Type B pancreatic cell (in vitro differentiated cells): ENCODE measurements around the gene CDH12. TPM values are rescaled to one million over a fixed set of nuclear protein-coding genes. Genes with fewer than 3 reads are reported as not detected.
"Not testable (repeated sequence)": the region's sequence is repeated elsewhere in the genome, so short reads cannot be mapped to it uniquely, and the experiment has no call there.

ENCODE experiments used
- DNase-seq: peaks from one replicate; pipeline ENCODE4 v3.0.0; 2021; ENCODE audit warnings: mixed read lengths; ENCODE audit not compliant: unreplicated experiment; ENCODE audit errors: extremely low spot score
- H3K27ac Mint-ChIP-seq: 2 replicates; pipeline ENCODE4 v1.8.0; 2021; ENCODE audit warnings: mild to moderate bottlenecking, mixed read lengths
- H3K27me3 Mint-ChIP-seq: 2 replicates; pipeline ENCODE4 v1.8.0; 2021; ENCODE audit warnings: mixed read lengths
- H3K36me3 Mint-ChIP-seq: 2 replicates; pipeline ENCODE4 v1.8.0; 2021; ENCODE audit warnings: mixed read lengths
- H3K4me1 Mint-ChIP-seq: one replicate; pipeline ENCODE4 v1.8.0; 2021; ENCODE audit warnings: mixed read lengths; ENCODE audit not compliant: unreplicated experiment
- H3K4me3 Mint-ChIP-seq: 2 replicates; pipeline ENCODE4 v1.8.0; 2021; ENCODE audit warnings: mild to moderate bottlenecking, mixed read lengths
- H3K9me3 Mint-ChIP-seq: 2 replicates; pipeline ENCODE4 v1.8.0; 2021; ENCODE audit warnings: mixed read lengths
- total RNA-seq: library from RNA; stranded (reverse); gene quantifications from 2 replicates; pipeline ENCODE4 v1.2.1, GENCODE V29; 2021; ENCODE audit warnings: low replicate concordance
- TF ChIP-seq, protein P1 (sequence below): fragments of 200-600 bp; sonication (generic); conservative IDR thresholded peaks from 2 replicates; pipeline ENCODE4 v1.5.0; 2021; ENCODE audit warnings: antibody characterized with exemption, mild to moderate bottlenecking

CDH12 gene
- total RNA-seq, 1 donor from 2014 or later = 10.2 TPM

DNA sequence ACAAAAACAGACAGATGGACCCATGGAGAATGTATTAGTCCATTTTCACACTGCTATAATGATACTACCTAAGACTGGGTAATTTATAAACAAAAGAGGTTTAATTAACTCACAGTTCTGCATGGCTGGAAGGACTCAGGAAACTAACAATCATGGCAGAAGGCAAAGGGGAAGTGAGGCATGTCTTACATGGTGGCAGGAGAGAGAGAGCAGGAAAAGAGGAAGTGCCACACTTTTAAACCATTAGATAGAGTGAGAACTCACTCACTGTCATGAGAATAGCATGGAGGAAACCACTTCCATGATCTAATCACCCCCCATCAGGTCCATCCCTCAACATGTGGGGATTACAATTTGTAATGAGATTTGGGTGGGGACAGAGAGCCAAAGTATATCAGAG, 808.9 kb downstream of the CDH12 start:
- H3K4me1 Mint-ChIP-seq = no peaks in the 10 kb centered on the region
- no peak for DNase-seq
- H3K36me3 Mint-ChIP-seq = no peaks in the 10 kb centered on the region
- TF ChIP-seq, protein P1, sequence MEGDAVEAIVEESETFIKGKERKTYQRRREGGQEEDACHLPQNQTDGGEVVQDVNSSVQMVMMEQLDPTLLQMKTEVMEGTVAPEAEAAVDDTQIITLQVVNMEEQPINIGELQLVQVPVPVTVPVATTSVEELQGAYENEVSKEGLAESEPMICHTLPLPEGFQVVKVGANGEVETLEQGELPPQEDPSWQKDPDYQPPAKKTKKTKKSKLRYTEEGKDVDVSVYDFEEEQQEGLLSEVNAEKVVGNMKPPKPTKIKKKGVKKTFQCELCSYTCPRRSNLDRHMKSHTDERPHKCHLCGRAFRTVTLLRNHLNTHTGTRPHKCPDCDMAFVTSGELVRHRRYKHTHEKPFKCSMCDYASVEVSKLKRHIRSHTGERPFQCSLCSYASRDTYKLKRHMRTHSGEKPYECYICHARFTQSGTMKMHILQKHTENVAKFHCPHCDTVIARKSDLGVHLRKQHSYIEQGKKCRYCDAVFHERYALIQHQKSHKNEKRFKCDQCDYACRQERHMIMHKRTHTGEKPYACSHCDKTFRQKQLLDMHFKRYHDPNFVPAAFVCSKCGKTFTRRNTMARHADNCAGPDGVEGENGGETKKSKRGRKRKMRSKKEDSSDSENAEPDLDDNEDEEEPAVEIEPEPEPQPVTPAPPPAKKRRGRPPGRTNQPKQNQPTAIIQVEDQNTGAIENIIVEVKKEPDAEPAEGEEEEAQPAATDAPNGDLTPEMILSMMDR = no peak
- H3K9me3 Mint-ChIP-seq = no peaks in the 10 kb centered on the region
- H3K4me3 Mint-ChIP-seq = no peak overlapping the region
- H3K27me3 Mint-ChIP-seq = no peaks in the 10 kb centered on the region
- no peak overlapping the region for H3K27ac Mint-ChIP-seq

- H3K4me1 Mint-ChIP-seq = peaks cover 8% of the 10 kb centered on the region
- no peak overlapping the region for H3K4me3 Mint-ChIP-seq
- H3K27ac Mint-ChIP-seq = no peak overlapping the region
Observed at GRCh38 chr5:22036061-22036460, 817.1 kb downstream of the CDH12 start.

DNA sequence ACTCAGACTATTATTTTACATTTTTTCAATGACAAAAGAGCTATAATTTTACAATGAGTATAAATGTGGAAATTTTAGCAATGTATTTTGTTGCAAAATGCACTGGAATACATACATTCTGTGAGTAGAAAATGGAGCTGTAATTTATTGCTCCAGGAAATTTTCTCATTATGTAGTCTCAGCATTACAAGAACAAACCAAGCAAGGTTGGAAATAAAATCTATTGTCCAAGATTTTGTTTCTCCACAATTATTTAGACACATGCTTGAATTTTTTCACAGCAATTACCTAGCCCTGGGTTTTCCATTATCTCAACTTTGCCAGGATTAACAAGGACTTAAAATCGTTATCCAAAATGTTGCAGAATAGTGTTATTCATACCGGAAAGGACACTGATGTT, 820.1 kb downstream of the CDH12 start:
- no peaks in the 10 kb centered on the region for H3K9me3 Mint-ChIP-seq
- peaks cover 8% of the 10 kb centered on the region for H3K4me1 Mint-ChIP-seq
- TF ChIP-seq, protein P1 = no peak
- H3K4me3 Mint-ChIP-seq = no peak overlapping the region
- DNase-seq = no peak
- H3K36me3 Mint-ChIP-seq = no peaks in the 10 kb centered on the region
- H3K27me3 Mint-ChIP-seq = no peaks in the 10 kb centered on the region
- no peak overlapping the region for H3K27ac Mint-ChIP-seq

More at GRCh38 chr5:22036061-22036460, 817.1 kb downstream of the CDH12 start:
- no peak for DNase-seq
- TF ChIP-seq, protein P1 = no peak
- H3K36me3 Mint-ChIP-seq = no peaks in the 10 kb centered on the region
- no peaks in the 10 kb centered on the region for H3K27me3 Mint-ChIP-seq
- H3K9me3 Mint-ChIP-seq = no peaks in the 10 kb centered on the region

DNA sequence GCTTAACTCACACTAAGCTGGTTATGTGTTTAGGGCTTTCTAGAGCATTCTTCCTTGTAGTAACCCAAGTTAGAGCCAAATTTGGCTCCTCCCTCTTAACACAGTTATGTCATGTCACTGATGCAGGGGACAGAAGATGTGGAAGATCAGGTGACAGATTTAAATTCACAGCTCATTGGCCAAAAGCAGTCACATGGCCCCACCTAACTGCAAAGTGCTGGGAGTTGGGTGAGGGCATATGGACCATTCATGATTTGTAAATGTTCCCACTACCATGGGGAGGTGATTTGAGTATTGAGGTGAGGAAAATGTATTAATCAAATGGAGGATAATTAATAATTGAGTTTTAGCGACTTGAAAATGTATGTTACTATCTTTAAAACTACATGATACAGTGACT, 829.4 kb downstream of the CDH12 start:
- no peaks in the 10 kb centered on the region for H3K27me3 Mint-ChIP-seq
- no peak overlapping the region for H3K27ac Mint-ChIP-seq
- no peaks in the 10 kb centered on the region for H3K9me3 Mint-ChIP-seq
- TF ChIP-seq, protein P1 = no peak
- H3K4me1 Mint-ChIP-seq = no peaks in the 10 kb centered on the region
- no peak for DNase-seq
- no peaks in the 10 kb centered on the region for H3K36me3 Mint-ChIP-seq
- H3K4me3 Mint-ChIP-seq = no peak overlapping the region

DNA sequence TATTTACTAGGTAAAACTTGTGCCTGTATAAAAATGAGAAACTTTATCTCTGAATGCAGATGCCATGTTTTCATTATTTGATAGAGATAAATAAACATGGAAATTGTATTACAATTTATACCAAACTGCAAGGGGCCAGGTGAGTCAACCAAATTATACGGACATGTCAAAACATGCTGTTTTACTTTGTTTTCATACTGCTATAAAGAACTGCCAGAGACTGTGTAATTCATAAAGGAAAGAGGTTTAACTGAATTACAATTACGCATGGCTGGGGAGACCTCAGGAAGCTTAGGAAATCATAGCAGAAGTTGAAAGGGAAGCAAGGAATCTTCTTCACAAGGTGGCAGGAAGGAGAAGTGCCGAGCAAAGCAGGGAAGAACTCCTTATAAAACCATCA, 840.3 kb downstream of the CDH12 start:
- H3K36me3 Mint-ChIP-seq, H3K4me1 Mint-ChIP-seq, DNase-seq, H3K27ac Mint-ChIP-seq, H3K9me3 Mint-ChIP-seq, H3K4me3 Mint-ChIP-seq, H3K27me3 Mint-ChIP-seq: not testable (repeated sequence)

GRCh38 chr5:22010808-22011207, 842.3 kb downstream of the CDH12 start:
- not testable (repeated sequence) for H3K4me3 Mint-ChIP-seq, H3K4me1 Mint-ChIP-seq, DNase-seq, H3K36me3 Mint-ChIP-seq, H3K27ac Mint-ChIP-seq, H3K27me3 Mint-ChIP-seq, H3K9me3 Mint-ChIP-seq

DNA sequence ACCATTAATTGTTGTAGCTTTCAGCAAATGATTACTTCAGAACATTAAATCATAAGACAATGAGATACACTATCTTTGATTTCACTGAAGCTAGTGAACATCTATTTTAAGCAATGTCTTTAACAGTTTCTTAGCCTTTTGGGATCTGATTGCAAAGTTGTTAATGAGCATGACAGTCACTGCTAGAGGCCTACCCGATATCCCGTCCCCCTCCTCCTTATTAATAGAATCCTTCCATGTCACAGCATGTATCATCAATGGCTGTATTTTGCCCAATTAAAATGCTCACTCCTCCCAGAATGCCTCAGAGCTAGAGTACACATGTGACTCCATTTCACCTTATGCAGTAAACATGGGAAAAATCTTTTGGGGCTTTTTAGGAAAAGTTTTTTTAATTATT, 852.0 kb downstream of the CDH12 start:
- H3K4me3 Mint-ChIP-seq, H3K27ac Mint-ChIP-seq, H3K4me1 Mint-ChIP-seq, H3K27me3 Mint-ChIP-seq, H3K9me3 Mint-ChIP-seq, DNase-seq, H3K36me3 Mint-ChIP-seq: not testable (repeated sequence)

DNA sequence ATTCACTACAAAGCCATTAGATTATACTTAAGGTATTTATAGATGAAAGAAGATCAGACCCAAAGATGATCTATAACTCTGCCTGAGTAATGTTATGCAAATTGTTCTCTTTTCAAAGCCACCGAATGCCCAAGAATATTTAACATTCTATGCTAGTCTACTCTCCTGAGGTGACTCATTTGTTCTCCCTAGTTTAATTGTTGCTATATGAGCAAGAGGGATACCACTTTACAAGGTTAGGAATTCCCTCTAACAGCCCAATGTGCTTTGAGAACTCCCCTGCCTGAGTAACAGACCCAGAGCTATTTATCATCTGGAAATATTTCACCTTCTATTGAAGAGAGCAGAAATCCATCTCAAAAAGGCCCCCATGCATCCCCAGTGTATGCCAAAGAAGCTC, 867.3 kb downstream of the CDH12 start:
- H3K36me3 Mint-ChIP-seq, H3K9me3 Mint-ChIP-seq, H3K4me3 Mint-ChIP-seq, H3K27me3 Mint-ChIP-seq, DNase-seq, H3K27ac Mint-ChIP-seq, H3K4me1 Mint-ChIP-seq: not testable (repeated sequence)

DNA sequence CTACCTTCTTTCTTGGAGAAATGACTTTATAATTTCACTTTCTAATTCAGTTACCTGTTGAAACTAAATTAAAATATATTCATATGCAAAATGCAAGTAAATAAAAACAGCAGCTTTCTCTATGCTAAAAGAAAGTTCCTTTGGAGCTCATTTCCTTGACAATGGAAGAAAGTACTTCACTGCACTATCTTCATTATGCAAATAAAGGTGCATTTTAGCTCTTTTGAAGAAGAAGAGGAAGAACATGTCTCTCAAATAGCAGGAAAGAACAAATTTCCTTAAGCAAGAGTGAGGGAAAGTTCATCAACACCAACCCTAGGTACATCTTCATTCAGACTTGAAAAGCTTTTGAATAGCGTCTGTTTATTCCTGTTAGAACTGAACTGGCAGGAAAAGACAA, 901.6 kb downstream of the CDH12 start:
- not testable (repeated sequence) for H3K4me1 Mint-ChIP-seq, H3K9me3 Mint-ChIP-seq, H3K36me3 Mint-ChIP-seq, H3K27ac Mint-ChIP-seq, H3K4me3 Mint-ChIP-seq, DNase-seq, H3K27me3 Mint-ChIP-seq
